ENCODE measurements around the gene TMEM30B. TPM values are rescaled to one million over a fixed set of nuclear protein-coding genes. Genes with fewer than 3 reads are reported as not detected.
"Not testable (repeated sequence)": the region's sequence is repeated elsewhere in the genome, so short reads cannot be mapped to it uniquely, and the experiment has no call there.

The TMEM30B gene
- total RNA-seq, 4 donors from 2014 or later, result 6.6 to 128 (median 81.9) TPM

- Histone ChIP-seq H3K27me3 (no peaks in the 10 kb centered on the region), H3K27ac (no peak overlapping the region), H3K4me1 (no peaks in the 10 kb centered on the region), H3K4me3 (no peak overlapping the region), H3K36me3 (no peaks in the 10 kb centered on the region), H3K9me3 (peaks cover 0 to 5% (median 1%) of the 10 kb centered on the region in 4 donors)
- DNase-seq, result no peak
- TF ChIP-seq POLR2A (IDR thresholded peaks at IDR 0.05), result no peak
- no peak for TF ChIP-seq CTCF (IDR thresholded peaks at IDR 0.05)
These were observed 40.9 kb downstream of the TMEM30B start for GRCh38 chr14:61240206-61240605.

GRCh38 chr14:61239285-61239684 lies 41.9 kb downstream of the TMEM30B start:
- not testable (repeated sequence) for H3K9me3 ChIP-seq, H3K36me3 ChIP-seq, H3K4me3 ChIP-seq, DNase-seq, H3K4me1 ChIP-seq, H3K27ac ChIP-seq, H3K27me3 ChIP-seq

- Histone ChIP-seq H3K9me3 (peaks cover 0 to 5% (median 1%) of the 10 kb centered on the region in 4 donors), H3K4me1 (no peaks in the 10 kb centered on the region), H3K27me3 (no peaks in the 10 kb centered on the region), H3K36me3 (no peaks in the 10 kb centered on the region), H3K4me3 (no peak overlapping the region), H3K27ac (no peak overlapping the region)
- TF ChIP-seq CTCF (IDR thresholded peaks at IDR 0.05) (no peak), POLR2A (IDR thresholded peaks at IDR 0.05) (no peak)
- DNase-seq, result no peak
These were observed 42.4 kb downstream of the TMEM30B start for GRCh38 chr14:61238611-61239245.

GRCh38 chr14:61234215-61234916 lies 46.8 kb downstream of the TMEM30B start:
- Histone ChIP-seq H3K27ac (no peak overlapping the region), H3K4me1 (no peaks in the 10 kb centered on the region), H3K36me3 (no peaks in the 10 kb centered on the region), H3K9me3 (no peaks in the 10 kb centered on the region), H3K27me3 (no peaks in the 10 kb centered on the region), H3K4me3 (no peak overlapping the region)
- no peak for TF ChIP-seq CTCF (IDR thresholded peaks at IDR 0.05)
- no peak for TF ChIP-seq POLR2A (IDR thresholded peaks at IDR 0.05)
- no peak for DNase-seq

- Histone ChIP-seq H3K9me3 (no peaks in the 10 kb centered on the region), H3K27ac (no peak overlapping the region), H3K4me3 (no peak overlapping the region), H3K4me1 (no peaks in the 10 kb centered on the region), H3K36me3 (no peaks in the 10 kb centered on the region), H3K27me3 (no peaks in the 10 kb centered on the region)
- DNase-seq, result no peak
- no peak for TF ChIP-seq CTCF (IDR thresholded peaks at IDR 0.05)
- TF ChIP-seq POLR2A (IDR thresholded peaks at IDR 0.05), result no peak
These were observed 47.6 kb downstream of the TMEM30B start for GRCh38 chr14:61233436-61233956.

- no peak for TF ChIP-seq CTCF (IDR thresholded peaks at IDR 0.05)
- no peak for TF ChIP-seq POLR2A (IDR thresholded peaks at IDR 0.05)
- no peaks in the 10 kb centered on the region for H3K36me3 ChIP-seq
- DNase-seq, result no peak
- no peak overlapping the region for H3K27ac ChIP-seq
- no peak overlapping the region for H3K4me3 ChIP-seq
- no peaks in the 10 kb centered on the region for H3K27me3 ChIP-seq
- H3K9me3 ChIP-seq, result no peaks in the 10 kb centered on the region
- no peaks in the 10 kb centered on the region for H3K4me1 ChIP-seq
These were observed 49.3 kb downstream of the TMEM30B start for GRCh38 chr14:61231810-61232209.

Data from Peyer's patch (tissue), 4 donors.